GM18526 (cell line): ENCODE results near the gene SDCCAG8.

ENCODE experiments used
- POLR2A ChIP-seq: IDR thresholded peaks from 3 replicates; pipeline ENCODE4 v1.6.1; 2011; ENCODE audit not compliant: insufficient read length; ENCODE audit errors: extremely low read depth

The SDCCAG8 gene

DNA sequence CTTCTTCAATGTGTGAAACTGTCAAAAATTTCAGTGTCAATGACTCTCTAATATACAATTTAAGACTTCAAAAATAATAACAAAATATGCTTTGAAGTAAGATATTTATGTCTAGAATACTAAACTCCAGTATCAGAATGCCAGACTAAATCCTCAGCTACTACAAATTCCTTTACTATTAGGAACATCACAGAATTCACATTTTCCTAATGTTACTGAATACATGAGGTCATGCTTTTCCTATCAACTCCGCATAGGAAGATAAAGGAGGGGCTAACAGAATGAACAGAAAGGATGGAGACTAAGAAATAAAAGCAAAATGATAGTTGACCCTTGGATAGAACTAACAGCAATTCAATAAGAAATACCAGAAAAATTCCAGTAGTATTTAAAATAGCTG lies 292.7 kb downstream of the SDCCAG8 start:
- TF ChIP-seq POLR2A: no peak

DNA sequence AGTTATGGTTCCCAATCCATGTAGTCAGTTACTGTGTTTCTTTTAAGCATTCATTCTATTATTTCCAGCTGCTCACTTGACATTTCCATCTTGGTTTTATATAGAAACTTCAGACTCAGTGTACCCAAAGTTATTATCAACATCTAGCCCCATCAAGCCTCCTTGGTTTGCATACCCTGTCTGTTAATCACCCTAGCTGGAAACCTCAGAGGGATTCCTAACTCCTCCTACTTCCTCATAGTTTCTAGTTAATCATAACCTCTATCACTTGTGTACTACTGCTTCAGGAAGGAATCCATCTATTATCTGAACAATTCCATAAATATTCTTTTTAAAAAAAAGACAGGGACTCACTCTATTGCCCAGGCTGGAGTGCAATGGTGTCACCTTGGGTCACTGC lies 293.3 kb downstream of the SDCCAG8 start:
- no peak for TF ChIP-seq POLR2A
